Measurements from ENCODE around the gene MEI4.

Gene MEI4, protein sequence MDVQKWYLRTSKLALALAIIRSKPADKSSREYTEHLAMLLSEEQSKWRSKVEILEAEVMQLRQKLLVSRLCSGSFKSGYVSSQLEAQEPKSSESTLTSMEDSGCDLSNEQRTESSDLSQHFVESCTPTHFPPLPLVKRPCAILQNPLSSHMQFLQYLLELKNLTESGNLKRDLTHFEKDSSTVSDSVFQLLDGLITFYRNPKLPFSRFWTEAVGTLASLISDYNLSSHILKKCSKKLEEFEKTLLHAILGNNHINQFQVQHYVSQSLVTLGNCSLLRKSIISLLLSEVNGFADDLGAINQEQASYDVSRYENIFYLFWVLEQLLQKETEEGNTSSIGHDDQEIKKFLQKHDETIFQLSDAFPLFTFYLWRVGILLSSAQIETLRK

DNA sequence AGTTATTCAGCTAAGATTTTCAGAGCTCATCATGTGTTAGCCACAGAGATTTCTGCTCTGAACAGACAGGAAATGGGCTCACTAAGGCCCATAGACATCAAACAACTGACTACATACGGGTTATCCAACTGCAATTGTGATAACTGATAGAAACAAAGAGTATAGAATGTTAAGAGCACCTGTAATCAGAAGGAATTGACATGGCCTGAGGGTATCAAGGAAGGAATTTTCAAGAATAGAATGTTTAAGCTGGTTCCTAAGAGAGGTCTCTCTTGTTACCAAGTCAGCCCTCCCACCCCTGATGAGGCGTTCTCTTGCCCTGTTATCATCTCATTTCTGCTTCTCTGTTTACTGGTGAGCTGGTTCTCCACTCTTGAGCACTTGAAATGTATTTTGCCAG, at the start of gene MEI4:
MEI4 (plus strand) TSS at position 301 of the 400 bp plus-strand sequence. CDS start 37,633 bp downstream, outside the sequence.
- DNase-seq (ENCODE audit: low read depth): no peak
- TF ChIP-seq, protein P1, sequence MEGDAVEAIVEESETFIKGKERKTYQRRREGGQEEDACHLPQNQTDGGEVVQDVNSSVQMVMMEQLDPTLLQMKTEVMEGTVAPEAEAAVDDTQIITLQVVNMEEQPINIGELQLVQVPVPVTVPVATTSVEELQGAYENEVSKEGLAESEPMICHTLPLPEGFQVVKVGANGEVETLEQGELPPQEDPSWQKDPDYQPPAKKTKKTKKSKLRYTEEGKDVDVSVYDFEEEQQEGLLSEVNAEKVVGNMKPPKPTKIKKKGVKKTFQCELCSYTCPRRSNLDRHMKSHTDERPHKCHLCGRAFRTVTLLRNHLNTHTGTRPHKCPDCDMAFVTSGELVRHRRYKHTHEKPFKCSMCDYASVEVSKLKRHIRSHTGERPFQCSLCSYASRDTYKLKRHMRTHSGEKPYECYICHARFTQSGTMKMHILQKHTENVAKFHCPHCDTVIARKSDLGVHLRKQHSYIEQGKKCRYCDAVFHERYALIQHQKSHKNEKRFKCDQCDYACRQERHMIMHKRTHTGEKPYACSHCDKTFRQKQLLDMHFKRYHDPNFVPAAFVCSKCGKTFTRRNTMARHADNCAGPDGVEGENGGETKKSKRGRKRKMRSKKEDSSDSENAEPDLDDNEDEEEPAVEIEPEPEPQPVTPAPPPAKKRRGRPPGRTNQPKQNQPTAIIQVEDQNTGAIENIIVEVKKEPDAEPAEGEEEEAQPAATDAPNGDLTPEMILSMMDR (IDR thresholded peaks at IDR 0.05; ENCODE audit: low read depth, low read length, missing control alignments): no peak
- H3K4me3 ChIP-seq (ENCODE audit: low read depth, low read length): no peak within 1 kb of the TSS

- DNase-seq (ENCODE audit: low read depth): no peak
- TF ChIP-seq, protein P1 (IDR thresholded peaks at IDR 0.05; ENCODE audit: low read depth, low read length, missing control alignments): no peak
- no peak overlapping the region for H3K4me3 ChIP-seq (ENCODE audit: low read depth, low read length)
These were observed 48.4 kb upstream of the MEI4 start for GRCh38 chr6:77604476-77604875.

GRCh38 chr6:77607004-77607403, 45.8 kb upstream of the MEI4 start:
- no peak for DNase-seq (ENCODE audit: low read depth)
- TF ChIP-seq, protein P1 (IDR thresholded peaks at IDR 0.05; ENCODE audit: low read depth, low read length, missing control alignments): no peak

GRCh38 chr6:77609106-77609505, 43.7 kb upstream of the MEI4 start:
- TF ChIP-seq, protein P1 (IDR thresholded peaks at IDR 0.05; ENCODE audit: low read depth, low read length, missing control alignments): no peak
- no peak for DNase-seq (ENCODE audit: low read depth)
- H3K4me3 ChIP-seq (ENCODE audit: low read depth, low read length): no peak overlapping the region

More at GRCh38 chr6:77607004-77607403, 45.8 kb upstream of the MEI4 start:
- no peak overlapping the region for H3K4me3 ChIP-seq (ENCODE audit: low read depth, low read length)

DNA sequence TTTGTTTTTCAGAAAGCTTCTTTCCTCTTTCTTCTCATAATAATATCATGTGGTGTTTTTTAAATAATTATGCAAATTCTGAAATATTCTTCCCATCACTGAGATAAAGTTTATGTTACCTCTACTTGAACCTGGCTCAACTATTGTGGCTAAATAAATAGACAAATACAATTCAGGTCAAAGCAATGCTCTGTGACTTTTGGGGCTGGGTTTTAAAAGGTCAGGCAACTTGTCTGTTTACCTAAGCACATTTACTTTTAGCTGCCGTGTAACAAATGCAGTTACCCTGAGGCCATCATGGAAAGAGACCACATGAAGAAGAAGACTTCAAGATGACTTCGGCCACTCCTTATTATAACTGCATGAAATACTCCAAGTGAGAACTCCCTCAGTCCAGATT, 33.7 kb upstream of the MEI4 start:
- DNase-seq (ENCODE audit: low read depth): no peak
- TF ChIP-seq, protein P1 (IDR thresholded peaks at IDR 0.05; ENCODE audit: low read depth, low read length, missing control alignments): no peak
- no peak overlapping the region for H3K4me3 ChIP-seq (ENCODE audit: low read depth, low read length)

- DNase-seq (ENCODE audit: low read depth): peak; percentile 0
- H3K4me3 ChIP-seq (ENCODE audit: low read depth, low read length): no peak overlapping the region
- TF ChIP-seq, protein P1 (IDR thresholded peaks at IDR 0.05; ENCODE audit: low read depth, low read length, missing control alignments): peak; percentile 51
These were observed 32.5 kb upstream of the MEI4 start for GRCh38 chr6:77620278-77620882.
